Lower leg skin (tissue), 4 donors: ENCODE results near the gene LYZL2. TPM values are rescaled to one million over a fixed set of nuclear protein-coding genes. Genes with fewer than 3 reads are reported as not detected.
"Not testable (repeated sequence)": the region's sequence is repeated elsewhere in the genome, so short reads cannot be mapped to it uniquely, and the experiment has no call there.

Experiments
- DNase-seq, 2 donors: peaks; one replicate each; pipeline ENCODE4 v3.0.0-alpha.2; 2019; ENCODE audit warnings: low spot score in 2 of 2
- H3K4me3 ChIP-seq: fragments of 200-600 bp; sonication (generic); 2 replicates; pipeline ENCODE4 v1.5.1; 2017; ENCODE audit warnings: mild to moderate bottlenecking, low read depth; ENCODE audit not compliant: poor library complexity, severe bottlenecking
- POLR2A ChIP-seq, 2 donors: fragments of 450-650 bp; IDR thresholded peaks; one replicate each; pipeline ENCODE4 v1.6.1; 2016 to 2017; ENCODE audit warnings: antibody characterized with exemption in 2 of 2, mild to moderate bottlenecking in 1 of 2, moderate library complexity in 1 of 2
- WGBS, 2 donors: methylation state at CpG; one replicate each; pipeline ENCODE4 v1.1.5; 2018; 5-methylcytosine and 5-hydroxymethylcytosine counted together
- intact Hi-C: fragments of 100-400 bp; cut with DNase I; formaldehyde crosslinking; loops from one replicate; pipeline ENCODE4 v1.15.0; 2023; ENCODE audit warnings: low total_unique reads
- total RNA-seq, 4 donors: library from RNA; depleted of rRNA; stranded (reverse); fragments of >200 nt; gene quantifications; one replicate each; pipeline ENCODE4 v1.1.0, GENCODE V29; 2016
- TF ChIP-seq, protein P1 (sequence below), 3 donors: fragments of 450-650 bp; IDR thresholded peaks; one replicate each; pipeline ENCODE4 v1.5.1; 2016; ENCODE audit warnings: antibody characterized with exemption in 3 of 3, mild to moderate bottlenecking in 3 of 3, moderate library complexity in 2 of 3

LYZL2 gene
- total RNA-seq, 4 donors from 2014 or later: not detected

GRCh38 chr10:30617070-30617469, 12.5 kb downstream of the LYZL2 start:
- 94 to 96% methylated on average over 7 of the region's 7 CpGs for WGBS, 2 donors
- DNase-seq: no peak
- TF ChIP-seq POLR2A (IDR thresholded peaks at IDR 0.05): no peak
- TF ChIP-seq, protein P1, sequence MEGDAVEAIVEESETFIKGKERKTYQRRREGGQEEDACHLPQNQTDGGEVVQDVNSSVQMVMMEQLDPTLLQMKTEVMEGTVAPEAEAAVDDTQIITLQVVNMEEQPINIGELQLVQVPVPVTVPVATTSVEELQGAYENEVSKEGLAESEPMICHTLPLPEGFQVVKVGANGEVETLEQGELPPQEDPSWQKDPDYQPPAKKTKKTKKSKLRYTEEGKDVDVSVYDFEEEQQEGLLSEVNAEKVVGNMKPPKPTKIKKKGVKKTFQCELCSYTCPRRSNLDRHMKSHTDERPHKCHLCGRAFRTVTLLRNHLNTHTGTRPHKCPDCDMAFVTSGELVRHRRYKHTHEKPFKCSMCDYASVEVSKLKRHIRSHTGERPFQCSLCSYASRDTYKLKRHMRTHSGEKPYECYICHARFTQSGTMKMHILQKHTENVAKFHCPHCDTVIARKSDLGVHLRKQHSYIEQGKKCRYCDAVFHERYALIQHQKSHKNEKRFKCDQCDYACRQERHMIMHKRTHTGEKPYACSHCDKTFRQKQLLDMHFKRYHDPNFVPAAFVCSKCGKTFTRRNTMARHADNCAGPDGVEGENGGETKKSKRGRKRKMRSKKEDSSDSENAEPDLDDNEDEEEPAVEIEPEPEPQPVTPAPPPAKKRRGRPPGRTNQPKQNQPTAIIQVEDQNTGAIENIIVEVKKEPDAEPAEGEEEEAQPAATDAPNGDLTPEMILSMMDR (IDR thresholded peaks at IDR 0.05): no peak
- H3K4me3 ChIP-seq: no peak overlapping the region
- intact Hi-C loops: no loop called here

GRCh38 chr10:30611041-30611440, 18.5 kb downstream of the LYZL2 start:
- DNase-seq, H3K4me3 ChIP-seq, intact Hi-C loops: not testable (repeated sequence)
- 72 to 79% methylated on average over 8 of the region's 8 CpGs for WGBS, 2 donors

- TF ChIP-seq POLR2A (IDR thresholded peaks at IDR 0.05): no peak
- TF ChIP-seq, protein P1 (IDR thresholded peaks at IDR 0.05): no peak
- no peak for DNase-seq
- intact Hi-C loops: no loop called here
- WGBS, 2 donors: 82 to 97% methylated on average over 6 of the region's 6 CpGs
- no peak overlapping the region for H3K4me3 ChIP-seq
These were observed 21.7 kb downstream of the LYZL2 start for GRCh38 chr10:30607814-30608213.

DNA sequence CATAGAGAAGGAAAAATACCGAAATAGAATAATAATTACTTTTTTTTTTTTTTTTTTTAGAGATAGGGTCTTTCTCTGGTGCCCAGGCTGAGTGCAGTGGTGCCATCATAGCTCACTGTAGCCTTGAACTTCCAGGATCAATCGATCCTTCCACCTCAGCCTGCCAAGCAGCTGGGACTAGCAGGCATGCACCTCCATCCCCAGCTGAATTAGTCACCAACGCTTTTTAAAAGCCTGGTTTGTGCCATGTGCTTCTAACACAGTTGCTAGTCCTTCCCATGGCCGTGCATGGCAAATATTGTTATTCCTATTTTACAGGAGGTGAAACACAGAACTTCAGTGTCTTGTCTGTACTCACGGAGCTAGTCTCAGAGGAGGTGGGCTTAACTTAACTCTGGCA, 23.2 kb downstream of the LYZL2 start:
- TF ChIP-seq, protein P1 (IDR thresholded peaks at IDR 0.05): no peak
- no peak for TF ChIP-seq POLR2A (IDR thresholded peaks at IDR 0.05)
- intact Hi-C loops: no loop called here
- H3K4me3 ChIP-seq: no peak overlapping the region
- WGBS, 2 donors: 79 to 82% methylated on average over 5 of the region's 5 CpGs
- DNase-seq: no peak

DNA sequence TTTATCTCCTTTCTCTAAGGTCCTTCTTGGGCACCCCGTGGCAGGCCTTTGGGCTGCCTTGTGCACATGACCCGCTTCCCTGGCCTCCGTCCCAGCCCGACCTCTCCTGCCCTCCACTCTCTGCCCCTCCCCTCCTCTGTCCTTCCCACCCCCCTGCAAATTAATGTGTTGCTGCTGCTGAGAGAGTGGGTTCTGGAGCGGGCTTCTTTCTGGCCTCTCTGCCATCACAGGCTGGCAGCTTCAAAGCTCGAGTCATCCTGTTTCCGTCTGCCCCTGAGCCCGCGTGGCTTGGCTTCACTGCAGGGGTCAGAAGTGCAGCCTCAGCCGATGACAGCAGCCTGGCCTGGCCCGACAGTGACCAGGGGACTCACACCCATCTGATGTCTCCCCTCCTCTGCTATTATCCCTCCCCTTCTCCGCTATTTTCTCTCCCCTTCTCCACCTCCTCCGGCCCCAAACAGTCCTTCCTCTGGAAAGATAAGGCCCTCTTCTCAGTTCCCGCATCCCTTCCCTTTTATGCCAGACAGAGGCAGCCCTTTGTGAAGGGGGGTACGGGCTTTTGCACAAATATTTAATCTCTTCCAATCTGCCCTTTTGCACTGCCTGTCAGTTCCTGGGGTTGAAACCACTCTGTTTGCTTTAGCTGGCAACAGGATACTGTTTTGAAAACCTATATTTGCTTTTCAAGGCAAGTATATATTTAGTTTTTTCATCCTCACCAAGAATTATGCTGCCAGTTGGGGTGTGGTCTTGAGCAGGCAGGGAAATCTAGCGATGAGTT, 24.0 kb downstream of the LYZL2 start:
- intact Hi-C loops, H3K4me3 ChIP-seq: not testable (repeated sequence)
- 42 to 46% methylated on average over 16 of the region's 16 CpGs for WGBS, 2 donors
- DNase-seq: peak in 1 of 2 donors; percentile 76

GRCh38 chr10:30603589-30603988, 26.0 kb downstream of the LYZL2 start:
- no peak overlapping the region for H3K4me3 ChIP-seq
- intact Hi-C loops: no loop called here
- WGBS, 2 donors: 91 to 97% methylated on average over 3 of the region's 3 CpGs
- TF ChIP-seq, protein P1 (IDR thresholded peaks at IDR 0.05): no peak
- TF ChIP-seq POLR2A (IDR thresholded peaks at IDR 0.05): no peak
- DNase-seq: peak in 1 of 2 donors; percentile 23

- intact Hi-C loops: no loop called here
- no peak overlapping the region for H3K4me3 ChIP-seq
- 85 to 97% methylated on average over 1 of the region's 1 CpG for WGBS, 2 donors
- DNase-seq: no peak
- no peak for TF ChIP-seq POLR2A (IDR thresholded peaks at IDR 0.05)
- TF ChIP-seq, protein P1 (IDR thresholded peaks at IDR 0.05): no peak
These were observed 26.8 kb downstream of the LYZL2 start for GRCh38 chr10:30602747-30603146.
